AG09319 (cell line): Measurements from ENCODE around the gene MRPL23.
"Not testable (repeated sequence)": the region's sequence is repeated elsewhere in the genome, so short reads cannot be mapped to it uniquely, and the experiment has no call there.

Source experiments
- DNase-seq: peaks from one replicate; pipeline ENCODE4 v3.0.0-alpha.2; 2010; ENCODE audit warnings: low read depth; ENCODE audit errors: extremely low read depth
- CTCF ChIP-seq: IDR thresholded peaks from 2 replicates; pipeline ENCODE4 v1.5.1; 2011; ENCODE audit warnings: low read depth, mild to moderate bottlenecking, inconsistent platforms, low read length, moderate library complexity

The MRPL23 gene

DNA sequence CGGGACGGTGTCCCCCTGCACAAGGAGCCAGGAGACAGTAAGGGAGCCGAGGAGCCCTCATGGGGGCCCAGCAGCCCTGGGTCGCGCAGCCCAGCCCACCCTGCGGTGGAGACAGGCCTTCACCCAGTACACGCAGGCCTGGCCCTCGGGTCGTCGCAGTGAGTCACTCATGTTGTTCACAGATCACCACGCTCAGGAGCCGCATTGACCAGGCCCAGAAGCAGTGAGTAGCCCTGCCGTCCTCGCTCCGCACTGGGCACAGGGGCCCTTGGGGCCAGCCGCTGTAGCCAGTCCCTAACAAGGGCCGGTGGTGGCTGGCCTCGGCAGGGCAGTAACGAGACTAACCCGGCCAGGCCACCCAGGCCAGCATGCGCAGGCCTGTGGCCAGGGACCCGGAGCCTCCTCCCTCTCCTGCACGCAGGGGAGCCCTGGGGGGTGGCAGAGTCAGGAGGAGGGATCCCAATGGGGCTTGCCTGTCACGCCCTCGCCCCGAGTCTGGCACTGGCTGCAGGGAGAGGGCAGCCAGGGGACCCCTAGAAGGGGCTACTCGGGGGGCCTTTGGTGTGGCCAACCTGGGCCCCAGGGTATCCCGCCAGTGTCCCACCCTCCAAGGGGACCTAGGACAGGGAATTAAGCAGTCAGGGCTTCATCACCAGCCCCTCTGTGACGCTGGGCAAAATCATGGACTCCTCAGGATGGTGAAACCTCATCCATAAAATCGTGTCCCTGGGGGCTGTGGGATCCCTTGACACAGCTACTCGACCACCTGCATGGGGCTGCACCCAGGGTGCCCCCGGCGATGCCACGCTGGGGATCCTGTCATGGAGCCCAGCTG is 10.1 kb upstream of the MRPL23 start:
- no peak for DNase-seq
- TF ChIP-seq CTCF = no peak

GRCh38 chr11:1937616-1938342 is 9.4 kb upstream of the MRPL23 start:
- TF ChIP-seq CTCF = no peak

GRCh38 chr11:1938343-1939005 is 8.7 kb upstream of the MRPL23 start:
- TF ChIP-seq CTCF = no peak

More at GRCh38 chr11:1937616-1938342, 9.4 kb upstream of the MRPL23 start:
- DNase-seq = no peak

DNA sequence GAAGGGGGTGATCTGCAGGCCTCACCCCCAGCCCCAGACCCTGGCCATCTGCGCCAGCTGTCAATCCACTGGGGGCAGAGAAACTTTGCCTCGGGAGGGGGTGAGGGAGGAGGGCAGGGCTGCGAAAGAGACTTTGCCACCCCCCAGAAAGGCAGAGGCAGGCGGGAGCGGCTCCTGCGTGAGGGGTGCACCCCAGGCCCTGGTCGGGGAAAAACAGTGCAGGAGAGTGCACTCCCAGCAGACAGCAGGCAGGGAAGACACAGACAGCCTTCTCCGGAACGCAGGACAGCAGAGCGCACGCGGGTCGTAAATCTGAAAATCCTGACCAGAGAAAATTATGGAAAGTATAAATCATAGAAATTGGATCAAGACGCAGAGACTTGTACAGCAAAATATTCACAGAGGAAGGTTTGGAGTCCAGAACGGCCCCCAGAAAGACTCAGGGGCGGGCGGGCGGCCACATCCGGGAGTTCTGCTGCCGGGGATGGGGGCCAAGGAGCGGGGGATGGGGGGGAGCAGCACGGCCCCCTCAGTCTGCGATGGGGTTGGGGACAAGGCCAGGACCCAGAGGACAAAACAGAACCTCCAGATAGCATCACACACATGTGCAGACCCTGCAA is 8.0 kb upstream of the MRPL23 start:
- DNase-seq = no peak
- TF ChIP-seq CTCF = no peak

More at GRCh38 chr11:1938343-1939005, 8.7 kb upstream of the MRPL23 start:
- DNase-seq = no peak

GRCh38 chr11:1939788-1940187 is 7.3 kb upstream of the MRPL23 start:
- not testable (repeated sequence) for DNase-seq

GRCh38 chr11:1942558-1943260 is 4.4 kb upstream of the MRPL23 start:
- TF ChIP-seq CTCF = no peak

DNA sequence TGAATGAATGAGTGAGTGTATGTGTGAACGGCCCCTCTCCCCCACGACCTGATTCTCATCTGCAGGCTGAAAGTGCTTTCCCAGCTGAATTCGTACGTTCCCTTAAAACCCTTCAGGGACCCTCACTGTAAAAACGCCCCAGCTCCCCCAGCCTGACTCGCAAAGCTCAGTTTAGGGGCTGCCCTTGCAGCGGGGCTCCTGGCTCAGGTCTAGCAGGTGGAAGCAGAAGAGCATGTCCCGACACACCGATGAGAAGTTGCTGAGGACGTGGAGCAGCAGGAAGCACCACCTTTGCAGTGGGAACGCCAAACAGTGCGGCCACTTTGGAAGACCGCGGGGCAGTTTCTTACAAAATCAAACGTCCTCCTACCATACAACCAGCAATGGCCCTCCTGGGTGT is 3.6 kb upstream of the MRPL23 start:
- no peak for TF ChIP-seq CTCF
- DNase-seq = no peak

More at GRCh38 chr11:1942558-1943260, 4.4 kb upstream of the MRPL23 start:
- DNase-seq = no peak
